CD4-positive, alpha-beta T cell treated with Interleukin-21 for 1 hour (primary cell): ENCODE results near the gene SEL1L3.

Experiments
- DNase-seq: peaks from one replicate; pipeline ENCODE4 v3.0.0-alpha.2; 2020

Gene SEL1L3

GRCh38 chr4:25783943-25784342 lies 78.8 kb downstream of the SEL1L3 start:
- DNase-seq = no peak

GRCh38 chr4:25783126-25783525 lies 79.7 kb downstream of the SEL1L3 start:
- DNase-seq = no peak

GRCh38 chr4:25782482-25782881 lies 80.3 kb downstream of the SEL1L3 start:
- DNase-seq = no peak

DNA sequence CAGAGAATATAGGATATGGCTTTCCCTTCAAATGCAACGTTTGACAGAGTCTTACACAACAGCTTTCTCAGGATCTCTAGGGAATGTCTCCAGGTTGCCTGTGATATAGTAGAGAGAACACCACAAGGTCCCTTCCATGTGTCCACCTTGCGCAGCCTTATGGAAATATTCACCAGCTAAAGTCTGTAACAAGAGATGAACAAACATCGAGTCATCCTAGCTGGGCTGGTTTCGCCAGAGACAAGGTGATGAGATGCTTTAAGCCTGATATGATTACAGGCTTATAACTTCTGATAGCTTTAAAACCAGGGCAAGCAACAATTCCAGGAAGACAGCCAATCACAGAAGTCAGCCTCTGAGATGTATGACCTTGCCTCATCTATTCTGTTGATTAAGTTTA lies 83.8 kb downstream of the SEL1L3 start:
- DNase-seq = no peak

GRCh38 chr4:25776795-25777194 lies 86.0 kb downstream of the SEL1L3 start:
- no peak for DNase-seq

- no peak for DNase-seq
These were observed 87.6 kb downstream of the SEL1L3 start for GRCh38 chr4:25775166-25775565.

GRCh38 chr4:25773358-25773757 lies 89.4 kb downstream of the SEL1L3 start:
- no peak for DNase-seq

GRCh38 chr4:25771672-25772071 lies 91.1 kb downstream of the SEL1L3 start:
- no peak for DNase-seq

- DNase-seq = no peak
These were observed 91.9 kb downstream of the SEL1L3 start for GRCh38 chr4:25770847-25771246.

DNA sequence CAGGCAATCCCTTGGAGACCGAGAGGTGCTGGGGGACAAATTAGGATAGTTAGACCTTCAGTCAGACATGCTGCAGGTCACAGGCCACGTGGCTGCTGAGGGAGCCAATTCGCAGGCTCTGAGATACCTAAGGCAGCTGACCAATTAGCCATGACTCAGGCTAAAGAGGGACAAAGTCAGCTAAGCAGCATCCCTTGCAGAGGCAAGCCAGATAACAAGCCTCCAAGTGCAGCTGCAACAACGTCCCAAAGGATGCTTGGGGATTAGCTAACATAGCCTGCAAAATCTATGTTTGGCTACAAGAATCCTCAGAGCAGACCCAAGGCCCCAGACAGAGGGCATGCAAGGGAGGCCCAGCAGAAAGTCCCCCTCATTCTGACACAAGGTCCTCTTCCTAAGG lies 93.5 kb downstream of the SEL1L3 start:
- DNase-seq = no peak

DNA sequence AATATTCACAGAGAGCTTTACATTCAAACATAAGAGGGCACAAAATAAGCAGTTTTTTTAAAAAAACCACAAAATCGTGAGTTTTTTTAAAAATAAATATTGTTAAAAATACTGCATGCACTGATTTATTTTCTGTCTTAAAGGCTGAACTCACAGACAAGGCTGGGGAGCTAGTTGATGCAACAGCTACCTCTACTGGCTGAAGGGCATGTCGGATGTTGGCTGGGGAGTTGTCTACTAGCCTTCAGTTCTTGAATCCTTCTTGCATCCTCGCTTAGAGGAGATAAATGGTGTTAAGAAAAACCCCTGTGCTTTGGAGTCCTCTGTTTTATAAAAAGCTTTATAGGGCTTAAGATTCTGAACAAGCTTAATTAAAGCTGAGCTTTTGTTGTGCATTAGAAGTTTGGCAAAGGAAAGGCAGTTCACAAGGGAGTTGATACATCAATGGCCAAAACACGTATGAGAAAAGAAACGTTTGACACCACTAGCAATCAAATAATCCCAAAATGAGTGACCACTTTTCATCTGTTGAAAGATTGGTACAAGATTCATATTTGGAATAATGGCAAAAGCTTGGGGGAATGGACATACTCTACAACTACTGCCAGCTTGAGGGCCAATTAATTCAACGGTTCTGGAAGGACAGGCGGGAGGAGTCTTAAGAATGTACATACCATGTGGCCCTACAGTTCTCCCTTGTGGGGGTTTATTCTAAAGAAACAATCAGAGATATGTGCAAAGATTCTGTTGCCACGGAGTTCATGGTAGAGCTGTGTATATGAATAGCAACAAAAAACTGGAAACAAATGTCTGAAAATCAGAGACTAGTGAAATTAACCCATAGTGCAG lies 94.7 kb downstream of the SEL1L3 start:
- peak; percentile 29 for DNase-seq

GRCh38 chr4:25760518-25761157 lies 102.2 kb downstream of the SEL1L3 start:
- DNase-seq = no peak

DNA sequence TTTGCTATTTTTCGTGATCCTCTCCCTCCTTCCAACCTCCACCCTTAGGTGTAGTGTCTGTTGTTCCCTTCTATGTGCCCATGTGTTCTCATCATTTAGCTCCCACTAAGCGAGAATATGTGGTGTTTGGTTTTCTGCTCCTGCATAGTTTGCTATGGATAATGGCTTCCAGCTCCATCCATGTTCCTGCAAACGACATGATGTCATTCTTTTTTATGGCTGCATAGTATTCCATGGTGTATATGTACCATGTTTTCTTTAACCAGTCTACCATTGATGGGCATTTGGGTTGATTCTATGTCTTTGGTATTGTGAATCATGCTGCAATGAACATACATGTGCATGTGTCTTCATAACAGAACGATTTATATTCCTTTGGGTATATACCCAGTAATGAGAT lies 102.7 kb downstream of the SEL1L3 start:
- DNase-seq = no peak

DNA sequence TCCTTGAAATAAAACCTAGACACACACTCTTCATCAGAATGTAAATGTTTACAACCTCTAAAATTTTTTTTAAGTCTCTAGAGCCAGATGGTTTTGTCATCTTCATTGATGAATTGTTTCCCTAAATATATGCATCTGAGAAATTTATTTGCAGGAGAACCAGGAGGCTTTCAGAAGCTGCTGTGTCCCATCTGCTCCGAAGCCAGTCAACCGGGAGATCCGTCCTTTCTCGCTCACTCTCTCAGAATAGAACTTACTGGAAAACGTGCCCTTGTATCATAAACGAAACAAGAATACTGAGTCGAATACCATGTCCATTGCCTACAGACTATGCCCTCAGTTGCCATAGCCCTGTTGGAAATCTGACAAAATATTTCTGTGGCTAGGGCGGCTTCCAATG lies 103.7 kb downstream of the SEL1L3 start:
- DNase-seq = no peak

DNA sequence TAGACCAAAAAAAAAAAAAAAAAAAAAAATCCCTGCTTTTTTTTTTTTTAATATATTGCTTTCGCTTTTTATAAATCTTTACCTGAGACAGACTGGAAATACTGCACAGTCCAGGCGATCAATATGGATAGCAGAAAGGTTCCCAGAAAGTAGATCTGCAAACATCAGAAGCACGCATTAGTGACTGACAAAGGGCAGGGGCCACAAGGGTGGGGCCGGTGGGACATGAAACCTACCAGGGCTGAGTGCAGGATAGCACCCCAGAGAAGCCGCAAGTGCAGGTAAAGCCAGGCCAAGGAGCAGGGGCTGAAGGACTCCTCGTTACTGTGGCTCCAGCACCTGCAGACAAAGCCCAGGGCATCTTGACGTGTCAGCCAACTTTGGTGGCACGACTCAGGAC lies 105.3 kb downstream of the SEL1L3 start:
- DNase-seq = no peak

DNA sequence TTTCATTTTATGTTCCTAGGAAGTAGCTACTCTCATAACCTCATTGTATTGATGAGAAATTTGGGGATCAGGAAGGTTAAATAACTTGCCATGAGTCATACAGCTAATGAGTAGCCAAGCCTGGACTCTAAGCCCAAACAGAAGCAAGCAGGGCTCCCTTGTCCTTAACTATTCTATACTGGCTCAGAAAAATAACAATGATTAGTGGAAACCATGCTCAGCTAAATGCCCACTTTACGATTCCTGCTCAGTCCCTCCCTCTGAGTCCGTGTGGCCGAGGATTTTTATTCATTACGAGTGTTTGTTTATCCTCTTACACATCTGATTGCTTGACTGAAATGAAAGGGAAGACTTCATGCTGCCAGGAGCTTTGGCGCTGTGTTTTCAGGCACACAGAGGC lies 106.3 kb downstream of the SEL1L3 start:
- DNase-seq = no peak

DNA sequence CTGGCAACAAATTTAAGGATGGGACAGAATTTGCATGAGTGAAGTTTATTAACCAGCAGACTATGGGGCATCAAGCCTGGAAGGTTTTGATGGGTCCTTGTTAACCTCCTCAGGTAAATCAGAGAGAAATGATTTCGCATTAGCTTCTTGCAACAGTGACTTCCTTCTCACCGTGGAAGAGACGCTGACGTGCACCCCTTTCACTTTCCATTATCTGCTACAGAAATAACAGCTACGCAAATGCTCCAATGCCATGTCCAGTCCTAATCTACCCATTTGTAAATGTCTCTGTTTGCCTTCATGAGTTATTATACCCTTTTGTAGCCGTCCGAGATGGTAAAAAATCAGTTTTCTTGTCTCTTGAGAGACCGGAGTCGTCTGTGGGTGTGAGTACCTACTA lies 106.9 kb downstream of the SEL1L3 start:
- no peak for DNase-seq

DNA sequence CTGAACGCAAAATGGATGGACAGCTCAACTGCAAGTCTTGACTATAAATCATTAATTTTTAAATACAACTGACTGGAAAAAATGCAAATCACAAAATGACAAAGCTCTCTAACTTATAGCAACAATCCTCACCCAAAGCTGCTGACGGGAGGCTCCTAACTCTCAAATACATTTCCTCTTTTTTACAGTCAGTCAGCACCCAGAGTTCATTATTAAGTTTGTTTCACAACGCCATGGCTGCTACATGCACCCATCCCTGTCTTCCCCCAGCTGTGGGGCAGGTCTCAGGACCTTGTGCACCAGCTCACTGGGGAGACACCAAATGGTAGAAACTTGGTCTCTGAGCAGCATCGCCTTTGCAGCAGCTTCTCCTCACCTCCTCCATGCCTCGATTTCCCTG lies 109.5 kb downstream of the SEL1L3 start:
- DNase-seq = no peak

GRCh38 chr4:25750874-25751273 lies 111.9 kb downstream of the SEL1L3 start:
- no peak for DNase-seq

GRCh38 chr4:25749150-25749794 lies 113.5 kb downstream of the SEL1L3 start:
- DNase-seq = no peak

DNA sequence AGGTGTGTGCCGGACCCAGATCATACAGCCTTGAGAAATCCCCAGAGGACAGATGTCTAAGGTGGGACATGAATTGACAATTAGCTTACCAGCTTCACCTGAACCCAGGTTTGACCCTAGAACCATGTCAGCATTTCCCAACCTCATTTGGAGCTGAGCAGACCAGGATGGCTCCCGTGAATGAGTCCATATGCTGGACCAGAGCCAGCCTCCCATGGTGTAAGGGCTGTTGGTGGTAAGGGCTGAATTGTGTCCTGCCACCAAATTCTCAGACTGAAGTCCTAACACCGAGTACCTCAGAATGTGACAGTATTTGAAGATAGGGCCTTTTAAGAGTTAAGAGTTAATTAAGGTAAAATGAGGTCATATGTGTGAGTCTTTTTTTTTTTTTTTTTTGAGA lies 118.8 kb downstream of the SEL1L3 start:
- DNase-seq = no peak

- no peak for DNase-seq
These were observed 133.2 kb downstream of the SEL1L3 start for GRCh38 chr4:25729564-25729963.

DNA sequence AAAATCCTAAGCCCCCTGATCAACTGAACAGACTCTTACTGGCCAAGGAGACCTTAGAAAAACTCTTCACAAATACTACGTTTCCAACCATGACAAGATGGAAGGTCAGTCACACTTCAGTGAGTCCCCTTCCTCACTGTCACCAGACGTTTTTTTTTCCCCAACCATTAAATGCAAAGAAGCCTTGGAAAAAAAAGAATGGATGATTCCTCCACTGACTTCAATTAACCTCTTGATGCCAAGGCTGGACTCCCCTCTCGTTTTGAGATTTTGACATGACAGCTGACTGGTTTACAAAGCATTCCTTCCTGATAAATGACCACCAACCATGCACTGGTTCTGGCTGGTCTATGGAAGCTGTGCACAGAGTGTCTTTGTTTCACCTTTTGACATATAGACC lies 133.9 kb downstream of the SEL1L3 start:
- no peak for DNase-seq
